RPMI7951 (cell line): Measurements from ENCODE around the gene OSGEP. TPM values are rescaled to one million over a fixed set of nuclear protein-coding genes. Genes with fewer than 3 reads are reported as not detected.

ENCODE experiments used
- DNase-seq: peaks from one replicate; pipeline ENCODE4 v3.0.0-alpha.2; 2012; ENCODE audit warnings: low read depth
- total RNA-seq: library from RNA; depleted of rRNA; stranded (reverse); fragments of >200 nt; shearing (Covaris generic); gene quantifications from 2 replicates; pipeline ENCODE4 v1.2.3, GENCODE V29; 2014; rRNA removed

OSGEP gene
- total RNA-seq = 19.9 and 26.9 TPM in 2 replicates

DNA sequence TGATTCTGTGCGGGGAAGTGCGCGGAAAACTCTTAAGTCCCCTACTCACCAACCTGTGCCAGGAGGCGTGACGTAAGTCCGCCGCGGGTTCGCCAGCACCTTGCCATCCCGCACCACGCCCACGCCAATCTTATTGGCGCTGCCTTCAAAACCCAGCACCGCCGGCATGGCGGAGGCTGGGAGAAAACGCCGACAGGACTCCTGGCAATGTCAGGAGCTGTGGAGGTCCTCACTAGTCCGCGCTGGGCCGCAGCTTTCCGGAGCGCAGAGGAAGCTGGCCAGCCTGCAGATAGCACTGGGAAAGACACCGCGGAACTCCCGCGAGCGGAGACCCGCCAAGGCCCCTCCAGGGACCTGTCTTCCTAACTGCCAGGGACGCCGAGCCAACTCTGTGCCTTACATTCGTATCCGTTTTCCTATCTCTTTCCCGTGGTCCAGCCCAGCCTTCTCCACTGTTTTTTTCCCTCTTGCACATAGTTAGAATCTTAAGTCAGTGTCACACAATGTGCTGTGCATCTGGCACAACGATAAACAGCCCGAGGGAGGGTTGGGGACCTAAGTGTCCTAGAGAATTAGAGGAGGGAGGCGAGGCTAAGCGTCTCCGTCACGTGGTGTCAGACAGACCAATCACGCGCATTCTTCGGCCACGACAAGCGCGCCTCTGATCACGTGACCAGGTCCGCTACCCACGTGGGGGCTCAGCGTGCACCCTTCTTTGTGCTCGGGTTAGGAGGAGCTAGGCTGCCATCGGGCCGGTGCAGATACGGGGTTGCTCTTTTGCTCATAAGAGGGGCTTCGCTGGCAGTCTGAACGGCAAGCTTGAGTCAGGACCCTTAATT is at the start of gene OSGEP, which contains the start of gene APEX1:
Gene OSGEP, minus strand, starts transcription at position 297 of the 839 bp plus-strand sequence. Its CDS starts 129 bp downstream, at position 168.
Gene APEX1, plus strand, starts transcription at position 711 of the 839 bp plus-strand sequence. CDS start 420 bp downstream, outside the sequence.
- DNase-seq = peak; percentile 97

DNA sequence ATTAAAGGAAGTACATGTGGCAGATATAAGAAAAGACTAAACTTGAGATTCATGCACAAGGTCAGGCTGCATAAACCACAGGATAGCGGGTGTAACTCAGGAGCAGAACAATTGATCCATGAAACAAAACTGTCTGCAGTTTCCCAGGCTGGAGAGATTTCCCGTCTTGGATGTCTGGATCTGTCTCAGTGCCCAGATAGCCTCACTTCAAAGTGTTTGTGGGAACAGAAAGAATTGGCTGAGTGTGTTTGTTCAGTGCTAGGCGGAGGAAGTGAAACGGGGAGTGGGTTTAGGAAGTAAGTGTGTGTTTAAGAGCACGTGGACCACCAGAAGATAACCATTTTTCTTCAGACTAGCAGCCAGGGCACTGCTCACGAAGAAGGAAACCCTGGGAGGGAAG is 49.3 kb upstream of the OSGEP start:
- DNase-seq = no peak

DNA sequence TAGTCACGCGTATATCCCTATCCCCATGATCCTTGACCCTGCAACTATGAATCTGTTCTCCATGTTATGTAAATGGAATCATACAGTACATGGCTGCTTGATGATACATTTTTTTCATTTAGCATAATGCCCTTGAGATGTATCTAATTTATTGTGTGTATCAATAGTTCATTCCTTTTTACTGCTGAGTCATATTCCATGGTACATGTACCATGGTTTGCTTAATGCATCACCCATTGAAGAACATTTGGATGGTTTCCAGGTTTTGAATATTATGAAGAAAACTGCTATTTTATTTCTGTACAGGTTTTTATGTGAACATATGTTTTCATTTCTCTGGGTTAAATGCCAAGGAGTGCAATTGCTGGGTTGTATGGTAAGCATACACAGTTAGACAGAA is 46.7 kb upstream of the OSGEP start:
- no peak for DNase-seq

DNA sequence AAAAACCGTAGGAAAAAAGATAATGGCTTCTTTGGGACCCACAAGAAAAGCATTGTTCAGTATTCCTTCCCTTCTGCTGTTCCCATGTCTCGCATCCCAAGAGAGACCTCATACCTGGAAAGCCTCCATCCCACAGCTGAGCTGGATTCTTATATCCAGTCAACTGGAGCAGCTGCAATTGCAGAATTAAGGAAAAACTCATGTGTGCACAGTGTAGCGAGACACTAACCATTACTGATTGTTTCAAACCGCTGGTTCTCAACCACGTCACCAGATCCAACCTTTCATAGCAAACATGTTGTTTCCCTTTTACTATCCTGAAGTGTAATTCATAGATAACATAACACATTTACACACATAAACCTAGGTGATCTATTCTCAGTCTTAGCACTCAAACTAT is 45.3 kb upstream of the OSGEP start:
- DNase-seq = no peak

DNA sequence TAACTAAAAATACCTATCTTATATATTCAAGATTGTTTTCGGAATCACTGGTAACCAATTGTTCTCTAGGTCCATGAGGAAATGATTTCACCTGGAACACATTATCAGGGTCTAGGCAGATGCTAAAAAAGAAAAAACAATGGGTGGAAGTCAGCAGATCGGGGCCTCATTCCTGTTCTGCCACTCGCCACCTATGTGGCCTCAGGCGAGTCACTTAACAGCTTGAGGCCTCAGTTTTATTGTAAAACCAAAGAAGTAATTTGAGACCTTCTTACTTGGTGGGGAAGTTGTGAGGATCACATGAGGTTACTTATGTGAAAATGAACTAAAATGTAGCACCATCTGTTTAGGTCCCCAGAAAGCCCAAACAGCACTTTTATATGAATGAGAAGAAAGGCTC is 44.5 kb upstream of the OSGEP start:
- no peak for DNase-seq

DNA sequence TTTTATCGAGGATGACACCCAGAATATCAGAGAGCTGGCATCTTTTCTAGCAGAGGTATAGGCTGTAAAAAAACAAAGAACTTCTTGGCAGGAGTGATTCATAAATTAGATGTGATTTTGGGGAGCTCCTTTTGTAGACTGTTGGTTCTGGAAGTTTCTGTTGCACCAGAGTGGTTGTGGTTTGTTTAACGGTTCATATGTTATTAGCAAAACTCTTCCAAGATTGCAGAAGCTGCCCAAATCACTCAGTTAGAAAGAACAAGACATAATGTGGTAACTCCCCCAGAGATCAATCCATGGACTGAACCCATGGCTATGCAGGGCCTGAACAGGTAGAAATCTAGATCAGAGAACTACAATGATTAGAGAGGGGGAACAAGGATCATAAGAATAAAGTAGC is 44.0 kb upstream of the OSGEP start:
- DNase-seq = no peak

DNA sequence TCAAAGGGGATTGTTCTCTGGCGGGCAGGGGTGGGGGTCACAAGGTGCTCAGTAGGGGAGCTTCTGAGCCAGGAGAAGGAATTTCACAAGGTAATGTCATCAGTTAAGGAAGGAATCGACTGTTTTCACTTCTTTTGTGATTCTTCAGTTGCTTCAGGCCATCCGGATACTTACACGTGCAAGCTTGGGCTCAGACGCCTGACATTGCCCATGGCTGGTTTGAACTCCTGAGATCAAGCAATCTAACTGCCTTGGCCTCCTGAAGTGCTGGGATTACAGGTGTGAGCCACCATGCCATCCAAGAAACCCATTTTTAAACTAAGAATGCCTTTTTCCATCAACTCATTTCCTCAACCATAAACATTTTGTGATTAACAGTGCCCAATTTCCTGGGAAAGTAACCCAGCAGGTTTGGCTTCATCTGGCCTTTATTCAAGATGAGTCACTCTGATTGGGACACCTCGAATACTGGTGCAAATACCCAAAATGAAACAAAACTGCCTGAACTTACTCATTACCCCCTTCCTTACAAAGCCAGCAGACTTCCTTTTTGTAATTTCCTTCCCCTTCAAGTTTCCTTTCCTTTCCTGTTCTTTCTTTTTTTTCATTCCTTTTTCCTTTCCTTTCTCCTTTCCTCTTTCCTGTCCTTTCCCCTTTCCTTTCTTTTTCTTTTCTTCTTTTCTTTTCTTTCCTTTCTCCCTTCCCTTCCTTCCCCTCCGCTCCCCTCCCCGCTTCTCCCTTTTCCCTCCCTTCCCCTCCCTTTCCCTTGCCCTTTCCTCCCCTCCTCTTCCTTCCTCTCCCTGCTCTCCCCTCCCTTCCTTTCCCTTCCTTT is 40.5 kb upstream of the OSGEP start:
- peak; percentile 54 for DNase-seq

DNA sequence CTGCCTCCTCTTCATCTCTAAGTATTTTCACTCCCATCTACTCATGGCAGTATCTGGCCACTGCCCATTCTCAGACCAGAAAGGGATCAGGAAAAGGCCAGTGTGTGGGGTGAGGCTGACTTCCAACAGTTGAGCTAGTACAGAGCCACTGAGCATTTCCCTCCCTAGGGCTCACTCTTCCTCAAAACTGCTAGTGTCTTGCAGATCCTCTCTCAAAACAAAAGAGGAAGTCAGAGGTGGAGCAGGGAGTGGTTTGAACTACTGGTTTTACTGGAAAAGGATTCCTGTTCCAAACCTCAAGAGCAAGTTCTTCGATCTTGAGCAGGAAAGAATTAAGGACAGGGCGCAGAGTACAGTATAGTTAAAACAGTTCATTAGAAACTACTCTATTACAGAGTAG is 39.0 kb upstream of the OSGEP start:
- DNase-seq = no peak

DNA sequence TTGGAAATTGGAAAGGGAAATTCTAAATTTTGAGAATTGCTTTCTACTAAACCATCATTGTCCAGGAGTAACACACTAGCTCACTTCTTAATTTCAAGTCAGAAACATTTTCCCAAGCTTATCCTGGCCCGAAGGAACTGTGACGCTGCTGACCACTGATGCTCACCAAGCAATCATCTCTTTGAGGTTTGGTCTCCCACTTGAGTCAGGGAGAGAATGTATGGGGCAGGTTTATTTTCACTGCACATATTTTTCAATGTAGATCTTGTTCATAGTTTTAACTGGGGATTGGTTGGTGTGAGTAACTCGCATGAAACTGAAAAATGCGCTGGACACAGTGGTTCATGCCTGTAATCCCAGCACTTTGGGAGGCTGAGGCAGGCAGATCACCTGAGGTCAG is 37.9 kb upstream of the OSGEP start:
- no peak for DNase-seq

DNA sequence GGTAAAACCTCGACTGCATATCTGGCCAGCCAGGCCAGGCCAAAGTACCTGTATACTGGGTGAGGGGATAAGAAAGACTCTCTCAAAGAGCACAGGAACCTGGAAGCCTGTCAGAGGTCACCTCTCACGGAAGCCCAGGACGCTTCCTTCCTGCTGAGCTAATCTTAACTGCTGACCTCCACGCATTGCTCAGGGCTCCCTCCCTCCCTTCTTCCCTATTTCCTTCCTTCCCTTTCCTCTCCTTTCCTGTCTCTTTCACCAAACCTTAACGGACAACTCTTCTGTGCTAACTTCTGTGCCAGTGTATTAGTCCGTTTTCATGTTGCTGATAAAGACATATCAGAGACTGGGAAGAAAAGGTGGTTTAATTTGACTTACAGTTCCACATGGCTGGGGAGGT is 36.0 kb upstream of the OSGEP start:
- DNase-seq = no peak

DNA sequence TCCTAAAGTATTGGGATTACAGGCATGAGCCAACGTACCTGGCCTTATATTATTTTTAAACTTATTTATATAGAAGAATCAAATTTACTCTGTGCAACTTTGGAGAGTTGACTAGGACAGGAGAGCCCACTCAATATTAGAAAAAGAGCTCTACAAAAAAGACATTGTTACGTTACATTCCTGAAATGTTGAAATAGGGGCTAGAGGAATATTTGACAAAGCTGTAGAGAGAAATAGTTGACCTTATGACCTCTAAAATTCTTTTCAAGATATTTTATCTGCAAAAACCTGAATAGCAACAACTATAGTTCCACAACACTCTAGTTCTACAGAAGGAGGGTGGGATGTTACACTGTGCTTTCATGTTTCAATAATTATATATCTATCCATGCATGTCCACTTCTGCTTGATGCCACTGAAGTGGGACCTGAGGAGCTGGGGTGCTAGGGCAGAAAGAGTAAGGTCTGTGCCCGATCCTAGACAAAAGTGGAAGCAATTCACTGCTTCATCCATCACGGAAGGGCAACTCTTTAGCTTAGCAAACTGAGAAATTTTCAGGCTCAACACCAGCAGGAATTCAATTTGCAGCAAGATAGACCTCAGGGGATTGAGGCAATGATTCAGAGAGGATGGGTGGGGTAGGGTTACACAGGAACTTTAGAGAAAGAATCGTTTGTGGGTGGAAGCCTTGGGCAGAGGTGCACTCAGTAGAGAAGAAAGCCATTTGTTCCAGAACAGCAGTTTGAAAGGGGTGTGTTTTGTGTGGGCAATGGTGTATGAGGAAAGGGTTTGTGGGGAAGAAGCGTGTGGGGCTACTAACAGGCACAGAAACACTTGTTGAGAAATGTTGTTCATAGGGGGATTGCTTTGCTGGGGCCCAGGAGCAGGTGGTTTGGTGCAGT is 34.7 kb upstream of the OSGEP start:
- DNase-seq = peak; percentile 16

DNA sequence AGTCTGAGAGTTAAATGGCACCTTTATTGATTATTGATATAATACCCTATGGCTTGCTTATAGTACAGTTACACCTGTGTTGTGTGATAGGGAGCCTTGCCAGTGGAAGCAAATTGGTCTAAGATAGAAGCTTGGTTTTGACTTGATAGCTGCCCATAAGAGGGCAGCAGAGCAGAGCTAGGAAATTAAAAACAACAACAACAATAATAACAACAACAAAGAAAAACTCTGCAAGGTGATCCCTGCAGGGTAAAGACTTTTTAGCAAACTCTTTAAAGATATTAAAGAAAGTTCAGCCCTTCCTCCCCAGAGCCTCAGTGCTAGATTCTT is 32.7 kb upstream of the OSGEP start:
- DNase-seq = no peak

DNA sequence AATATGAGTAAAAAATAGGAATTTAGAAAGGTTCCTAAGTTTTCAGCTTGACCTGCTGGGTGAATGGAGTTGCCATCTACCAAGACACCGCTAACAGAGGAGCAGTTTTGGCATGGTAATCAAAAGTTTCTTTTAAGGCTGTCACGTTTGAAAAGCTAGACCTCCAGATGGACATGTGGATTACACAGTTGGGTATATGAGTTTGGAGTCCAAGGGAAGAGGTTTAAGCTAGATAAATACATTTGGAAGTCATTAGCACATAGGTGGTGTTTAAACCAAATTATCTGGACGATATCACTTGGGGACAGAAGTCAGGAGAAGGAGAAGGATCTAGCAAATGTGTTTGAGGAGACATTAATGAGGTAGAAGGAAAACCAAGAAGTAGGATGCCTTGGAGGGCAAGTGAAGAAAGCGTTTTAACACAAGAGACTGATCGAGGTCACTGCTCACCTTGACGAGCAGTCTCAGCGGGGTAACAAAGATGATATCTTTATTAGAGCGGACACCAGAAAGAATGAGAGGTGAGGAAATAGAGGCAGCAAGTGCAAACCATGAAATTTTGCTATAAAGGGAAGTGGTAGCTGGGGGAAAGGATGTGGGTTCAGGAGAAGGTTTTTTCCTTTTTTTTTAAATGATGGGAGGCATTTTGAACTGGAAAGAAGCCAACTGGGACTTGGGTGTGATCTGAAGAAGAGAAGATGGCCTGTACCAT is 32.2 kb upstream of the OSGEP start:
- no peak for DNase-seq

DNA sequence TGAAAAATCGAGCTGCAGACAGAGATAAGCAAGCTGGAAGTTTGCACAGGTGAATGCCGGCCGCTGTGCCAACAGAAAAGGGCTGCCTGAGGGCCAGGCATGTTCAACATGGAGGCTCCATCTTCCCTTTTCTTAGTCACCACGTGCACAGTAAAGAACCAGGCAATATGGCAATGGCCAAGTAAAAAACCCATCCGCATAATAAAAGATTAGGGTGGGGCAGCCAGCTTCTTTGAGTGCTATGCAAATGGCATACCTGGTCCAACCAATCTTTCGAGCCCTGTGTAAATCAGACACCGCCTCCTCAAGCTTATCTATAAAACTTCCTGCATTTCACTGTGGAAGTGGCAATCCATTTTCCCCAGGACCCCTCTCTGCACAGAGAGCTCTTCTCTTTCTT is 31.3 kb upstream of the OSGEP start:
- DNase-seq = no peak

DNA sequence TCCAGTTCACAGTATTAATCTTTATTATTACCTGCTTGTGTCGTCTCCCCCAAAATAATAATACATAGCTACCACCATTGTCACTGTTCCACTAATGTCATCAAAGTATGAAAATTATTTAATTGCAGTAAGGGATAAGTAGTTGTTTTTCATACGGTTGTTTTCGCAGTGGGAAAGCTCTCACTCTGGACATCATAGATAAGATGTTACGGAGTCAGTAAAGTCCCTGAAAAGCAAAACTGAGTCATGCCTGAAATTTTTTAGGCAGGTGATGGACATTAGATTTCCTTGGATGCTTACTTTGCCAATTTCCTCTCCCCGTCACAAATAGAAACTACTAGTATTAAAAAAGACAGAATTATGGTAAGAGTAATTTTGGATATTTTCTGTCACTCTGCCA is 27.8 kb upstream of the OSGEP start:
- no peak for DNase-seq

DNA sequence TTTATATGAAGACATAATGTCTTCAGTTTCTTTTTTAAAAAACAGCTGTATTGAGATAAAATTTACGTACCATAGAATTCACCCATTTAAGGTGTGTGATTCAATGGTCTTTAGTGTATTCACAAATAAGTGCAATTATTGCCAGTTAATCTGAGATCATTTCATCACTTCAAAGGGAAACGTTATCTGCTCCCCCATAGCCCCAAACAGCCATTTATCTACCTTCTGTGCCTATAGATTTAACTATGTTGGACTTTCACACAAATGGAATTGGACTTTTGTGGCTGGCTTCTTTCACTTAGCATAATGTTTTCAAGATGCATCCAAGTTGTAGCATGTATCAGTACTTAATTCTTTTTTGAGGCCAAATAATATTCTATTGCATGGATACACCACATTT is 24.3 kb upstream of the OSGEP start:
- no peak for DNase-seq

DNA sequence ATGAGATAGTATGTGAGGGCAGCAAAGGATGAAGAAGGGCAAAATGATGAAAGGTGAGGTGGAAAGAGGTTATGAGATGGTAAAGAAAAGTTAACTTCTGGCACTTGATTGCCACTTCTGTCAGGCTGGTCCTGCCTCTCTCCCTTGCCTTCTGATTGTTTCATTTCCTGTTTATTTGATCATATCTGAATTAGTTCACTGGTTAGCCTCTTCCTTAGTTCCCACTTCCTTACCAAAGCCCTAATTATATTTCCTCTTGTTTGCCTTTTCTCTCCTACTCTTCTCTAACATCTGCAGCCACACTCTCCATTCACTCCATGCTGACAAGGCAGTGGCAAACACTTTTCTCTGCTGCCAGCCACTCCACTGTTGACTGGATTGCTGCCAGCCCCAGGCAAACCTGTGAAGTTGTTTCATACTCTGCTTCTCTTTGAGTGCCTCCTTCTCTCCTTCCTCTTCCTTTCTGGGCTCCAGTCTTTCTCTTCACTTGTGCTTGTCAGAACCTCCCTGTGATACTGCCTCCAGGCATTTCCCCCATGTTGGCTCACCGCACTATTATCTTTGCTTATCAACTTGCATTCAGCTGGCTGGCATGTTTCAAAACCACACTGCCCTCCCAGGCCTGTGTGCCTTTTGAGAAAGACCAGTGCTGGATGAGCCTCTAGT is 22.7 kb upstream of the OSGEP start:
- peak; percentile 91 for DNase-seq

DNA sequence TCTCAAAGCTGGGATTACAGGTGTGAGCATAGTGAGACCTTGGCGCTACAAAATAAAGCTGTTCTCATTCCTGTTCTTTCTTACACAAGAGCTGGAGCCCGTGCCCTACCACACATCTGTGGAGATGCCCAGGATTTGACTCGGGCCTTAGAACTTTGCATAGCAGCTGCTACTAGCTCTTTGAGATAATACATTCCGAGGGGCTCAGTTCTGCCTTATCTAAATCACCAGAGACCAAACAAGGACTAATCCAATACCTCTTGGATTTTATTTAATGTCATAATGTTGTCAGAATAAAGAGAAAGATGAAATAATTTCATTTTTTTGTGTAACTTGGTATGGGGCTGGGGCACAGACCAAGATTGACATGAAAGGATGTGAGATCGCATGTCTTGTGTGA is 22.2 kb upstream of the OSGEP start:
- DNase-seq = no peak

DNA sequence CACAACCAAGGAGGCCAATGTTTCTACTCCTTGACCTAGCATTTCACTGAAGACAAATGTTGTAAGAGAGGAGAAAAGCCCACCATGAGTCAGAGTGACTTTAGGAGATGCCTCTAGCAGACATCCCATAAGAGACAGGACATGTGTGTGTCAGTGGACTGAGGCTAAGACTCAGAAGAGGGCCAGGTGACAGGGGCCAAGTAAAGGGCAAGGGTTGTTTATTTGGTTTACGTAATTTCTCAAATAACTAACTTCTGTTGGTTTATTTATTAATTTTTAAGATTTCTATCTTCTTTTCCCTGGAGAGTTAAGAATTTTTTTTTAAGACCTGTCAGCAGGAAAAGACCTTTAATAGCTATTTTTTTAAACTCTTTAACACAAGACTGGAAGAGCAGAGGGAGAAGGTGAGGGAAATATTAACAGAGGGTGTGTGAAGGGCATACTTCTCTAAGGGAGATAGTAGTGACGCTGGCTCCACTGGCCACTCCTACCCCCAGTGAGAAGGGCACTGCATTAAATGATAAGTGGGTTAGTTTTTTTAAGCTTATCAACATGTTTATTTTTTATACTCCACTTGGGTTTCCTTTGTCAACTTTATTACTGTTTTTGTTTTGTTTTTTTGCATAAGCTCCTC is 18.0 kb upstream of the OSGEP start:
- no peak for DNase-seq

DNA sequence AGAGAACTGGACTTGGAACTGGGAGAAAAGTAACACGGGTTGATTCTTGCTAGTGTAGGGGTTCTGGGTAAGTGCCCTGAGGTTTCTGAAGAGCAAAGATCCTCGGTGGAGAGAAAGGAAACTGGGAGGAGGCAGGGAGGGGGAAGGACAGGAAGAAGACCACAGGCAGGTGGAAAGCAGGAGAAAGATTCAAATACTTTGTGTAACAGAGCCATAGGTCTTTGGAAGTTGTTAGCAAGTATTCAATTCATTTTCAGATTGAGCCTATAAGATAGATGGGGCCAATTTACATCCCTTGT is 15.9 kb upstream of the OSGEP start:
- peak; percentile 4 for DNase-seq
